ENCODE measurements around the gene ARRDC5. TPM values are rescaled to one million over a fixed set of nuclear protein-coding genes. Genes with fewer than 3 reads are reported as not detected.
A peak's percentile ranks its signal among the peaks of the same experiment; 100 is the strongest.

The ARRDC5 gene
- total RNA-seq, 1 donor from 2014 or later = not detected

GRCh38 chr19:4877753-4878490 is 24.8 kb downstream of the ARRDC5 start:
- TF ChIP-seq, protein P1, sequence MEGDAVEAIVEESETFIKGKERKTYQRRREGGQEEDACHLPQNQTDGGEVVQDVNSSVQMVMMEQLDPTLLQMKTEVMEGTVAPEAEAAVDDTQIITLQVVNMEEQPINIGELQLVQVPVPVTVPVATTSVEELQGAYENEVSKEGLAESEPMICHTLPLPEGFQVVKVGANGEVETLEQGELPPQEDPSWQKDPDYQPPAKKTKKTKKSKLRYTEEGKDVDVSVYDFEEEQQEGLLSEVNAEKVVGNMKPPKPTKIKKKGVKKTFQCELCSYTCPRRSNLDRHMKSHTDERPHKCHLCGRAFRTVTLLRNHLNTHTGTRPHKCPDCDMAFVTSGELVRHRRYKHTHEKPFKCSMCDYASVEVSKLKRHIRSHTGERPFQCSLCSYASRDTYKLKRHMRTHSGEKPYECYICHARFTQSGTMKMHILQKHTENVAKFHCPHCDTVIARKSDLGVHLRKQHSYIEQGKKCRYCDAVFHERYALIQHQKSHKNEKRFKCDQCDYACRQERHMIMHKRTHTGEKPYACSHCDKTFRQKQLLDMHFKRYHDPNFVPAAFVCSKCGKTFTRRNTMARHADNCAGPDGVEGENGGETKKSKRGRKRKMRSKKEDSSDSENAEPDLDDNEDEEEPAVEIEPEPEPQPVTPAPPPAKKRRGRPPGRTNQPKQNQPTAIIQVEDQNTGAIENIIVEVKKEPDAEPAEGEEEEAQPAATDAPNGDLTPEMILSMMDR (IDR thresholded peaks at IDR 0.05; ENCODE audit: unreplicated experiment) = no peak
- DNase-seq (ENCODE audit: low spot score, unreplicated experiment) = no peak
- H3K27ac Mint-ChIP-seq = no peak overlapping the region
- H3K27me3 Mint-ChIP-seq = peaks cover 6% of the 10 kb centered on the region
- no peaks in the 10 kb centered on the region for H3K4me1 Mint-ChIP-seq (ENCODE audit: low read depth)
- no peaks in the 10 kb centered on the region for H3K36me3 Mint-ChIP-seq (ENCODE audit: insufficient read depth)
- no peak overlapping the region for H3K4me3 Mint-ChIP-seq (ENCODE audit: low read depth)
- H3K9me3 Mint-ChIP-seq (ENCODE audit: low read depth) = no peaks in the 10 kb centered on the region

- TF ChIP-seq, protein P1 (IDR thresholded peaks at IDR 0.05; ENCODE audit: unreplicated experiment) = no peak
- H3K27me3 Mint-ChIP-seq = peaks cover 6% of the 10 kb centered on the region
- DNase-seq (ENCODE audit: low spot score, unreplicated experiment) = no peak
- no peaks in the 10 kb centered on the region for H3K36me3 Mint-ChIP-seq (ENCODE audit: insufficient read depth)
- no peak overlapping the region for H3K4me3 Mint-ChIP-seq (ENCODE audit: low read depth)
- no peaks in the 10 kb centered on the region for H3K4me1 Mint-ChIP-seq (ENCODE audit: low read depth)
- H3K9me3 Mint-ChIP-seq (ENCODE audit: low read depth) = no peaks in the 10 kb centered on the region
- no peak overlapping the region for H3K27ac Mint-ChIP-seq
Observed at GRCh38 chr19:4873930-4874329, 28.8 kb downstream of the ARRDC5 start.

GRCh38 chr19:4871711-4872110 is 31.0 kb downstream of the ARRDC5 start:
- Mint-ChIP-seq H3K4me1 (ENCODE audit: low read depth) (peaks cover 1% of the 10 kb centered on the region), H3K9me3 (ENCODE audit: low read depth) (no peaks in the 10 kb centered on the region), H3K4me3 (ENCODE audit: low read depth) (no peak overlapping the region), H3K27ac (no peak overlapping the region), H3K36me3 (ENCODE audit: insufficient read depth) (no peaks in the 10 kb centered on the region), H3K27me3 (peaks cover 6% of the 10 kb centered on the region)
- no peak for DNase-seq (ENCODE audit: low spot score, unreplicated experiment)
- TF ChIP-seq, protein P1 (IDR thresholded peaks at IDR 0.05; ENCODE audit: unreplicated experiment) = no peak

DNA sequence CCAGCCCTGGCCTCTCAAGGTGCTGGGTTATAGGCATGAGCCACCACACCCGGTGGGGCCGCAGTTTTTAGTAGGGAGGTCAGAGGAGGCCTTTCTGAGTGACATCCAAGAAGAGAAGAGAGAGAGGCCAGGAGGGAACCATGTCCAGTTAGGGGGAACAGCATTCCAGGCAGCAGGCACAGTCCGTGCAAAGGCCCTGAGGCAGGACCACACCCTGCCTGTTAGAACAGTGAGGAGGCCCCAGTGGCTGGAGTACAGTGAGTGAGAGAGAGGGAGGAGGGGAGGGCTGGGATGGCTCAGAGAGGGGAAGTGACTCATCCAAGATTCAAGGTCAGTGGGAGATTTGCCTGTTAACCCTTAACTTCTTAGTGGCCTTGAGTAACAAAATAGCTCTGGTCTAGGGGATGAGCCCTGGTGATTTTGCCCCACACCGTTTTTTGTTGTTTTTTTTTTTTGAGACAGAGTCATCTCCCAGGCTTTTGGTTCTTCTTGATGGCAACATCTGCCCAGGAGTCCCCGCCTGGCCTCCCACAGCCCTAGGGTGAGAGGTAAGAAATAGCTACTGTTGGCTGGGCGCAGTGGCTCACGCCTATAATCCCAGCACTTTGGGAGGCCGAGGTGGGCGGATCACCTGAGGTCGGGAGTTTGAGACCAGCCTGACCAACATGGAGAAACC is 32.5 kb downstream of the ARRDC5 start:
- no peak overlapping the region for H3K4me3 Mint-ChIP-seq (ENCODE audit: low read depth)
- no peaks in the 10 kb centered on the region for H3K9me3 Mint-ChIP-seq (ENCODE audit: low read depth)
- TF ChIP-seq, protein P1 (IDR thresholded peaks at IDR 0.05; ENCODE audit: unreplicated experiment) = no peak
- H3K36me3 Mint-ChIP-seq (ENCODE audit: insufficient read depth) = no peaks in the 10 kb centered on the region
- H3K27me3 Mint-ChIP-seq = peaks cover 6% of the 10 kb centered on the region
- DNase-seq (ENCODE audit: low spot score, unreplicated experiment) = no peak
- H3K27ac Mint-ChIP-seq = no peak overlapping the region
- H3K4me1 Mint-ChIP-seq (ENCODE audit: low read depth) = peaks cover 5% of the 10 kb centered on the region

DNA sequence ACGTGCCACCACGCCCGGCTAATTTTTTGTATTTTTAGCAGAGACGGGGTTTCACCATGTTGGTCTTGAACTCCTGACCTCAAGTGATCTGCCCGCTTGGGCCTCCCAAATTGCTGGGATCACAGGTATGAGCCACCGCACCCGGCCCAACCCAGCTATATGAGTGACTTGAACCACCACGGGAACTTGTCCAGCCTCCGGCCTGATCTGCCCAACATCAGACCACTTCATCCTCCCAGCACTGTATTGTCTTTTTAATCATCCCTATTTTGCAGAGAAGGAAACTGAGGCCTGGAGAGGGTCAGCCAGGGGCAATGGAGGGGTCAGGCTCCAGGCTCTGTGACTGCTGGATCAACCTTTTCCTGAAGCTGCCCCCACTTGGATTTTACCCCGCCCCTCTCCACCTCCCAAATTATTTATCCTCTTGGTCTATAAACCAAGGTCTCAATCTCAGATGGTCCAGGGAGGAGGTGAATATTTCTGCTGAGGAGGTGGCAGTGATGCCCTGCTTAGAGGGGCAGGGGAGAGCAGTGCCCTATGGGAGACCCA is 34.3 kb downstream of the ARRDC5 start:
- peaks cover 5% of the 10 kb centered on the region for H3K4me1 Mint-ChIP-seq (ENCODE audit: low read depth)
- DNase-seq (ENCODE audit: low spot score, unreplicated experiment) = no peak
- H3K27me3 Mint-ChIP-seq = no peaks in the 10 kb centered on the region
- H3K9me3 Mint-ChIP-seq (ENCODE audit: low read depth) = no peaks in the 10 kb centered on the region
- peak overlapping the region; percentile 79 for H3K27ac Mint-ChIP-seq
- peaks cover 4% of the 10 kb centered on the region for H3K36me3 Mint-ChIP-seq (ENCODE audit: insufficient read depth)
- peak overlapping the region; percentile 83 for H3K4me3 Mint-ChIP-seq (ENCODE audit: low read depth)
- TF ChIP-seq, protein P1 (IDR thresholded peaks at IDR 0.05; ENCODE audit: unreplicated experiment) = no peak

Data from progenitor cell of endocrine pancreas (in vitro differentiated cells).